ENCODE data around the gene PKN1. TPM values are rescaled to one million over a fixed set of nuclear protein-coding genes. Genes with fewer than 3 reads are reported as not detected.

PKN1 gene
- total and polyA plus RNA-seq, 10 of the 15 experiments (the other 5 are each of a cell fraction or from before 2014, with no cell fraction given) = 1.0 to 189 (median 52.7) TPM

DNA sequence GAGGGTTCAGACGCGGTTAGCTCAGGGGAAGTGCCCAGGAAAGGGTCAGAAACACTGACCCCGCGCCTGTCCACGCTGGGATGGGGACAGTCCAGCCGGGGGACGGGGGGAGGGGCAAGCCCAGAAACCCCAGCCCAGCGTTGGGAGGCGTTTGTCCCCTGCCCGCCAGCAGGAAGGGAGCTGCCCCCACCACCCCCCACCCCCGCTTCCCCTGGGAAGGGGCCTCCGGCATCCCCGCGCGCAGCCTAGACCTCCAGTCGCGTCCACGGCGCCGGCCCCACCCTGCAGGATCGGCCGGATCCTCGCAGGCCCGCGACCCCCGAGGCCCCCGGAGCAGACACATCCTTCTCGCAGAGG lies 62.5 kb downstream of the PKN1 start:
- BruUV-seq (replicated peaks) = no TSS peak
- DNase-seq (ENCODE audit: low read depth, low spot score) = no peak
- Histone ChIP-seq H3K27me3 (replicated peaks in 1 of 2; ENCODE audit: control insufficient read depth in 2 of 2, insufficient read depth in 2 of 2, low read length in 1 of 2) (no peaks in the 10 kb centered on the region), H3K4me2 (ENCODE audit: control insufficient read depth, insufficient read depth) (peak overlapping the region; percentile 89), H3K27ac (ENCODE audit: control insufficient read depth, insufficient read depth) (no peak overlapping the region), H3K4me3 (peak overlapping the region; percentile 80), H3K79me2 (ENCODE audit: control insufficient read depth, insufficient read depth, low read length) (no peaks in the 10 kb centered on the region), H2AFZ (ENCODE audit: control insufficient read depth, low read depth, low read length) (peak overlapping the region; percentile 45), H3K9me3 (replicated peaks; ENCODE audit: control insufficient read depth, insufficient read depth, low read length) (no peaks in the 10 kb centered on the region), H3K9ac (ENCODE audit: control insufficient read depth, insufficient read depth, low read length) (peak overlapping the region; percentile 47; the same call in 1 of the 2 replicates), H3K36me3 (ENCODE audit: control insufficient read depth in 2 of 2, insufficient read depth in 2 of 2, low read length in 1 of 2) (no peaks in the 10 kb centered on the region), H3K4me1 (ENCODE audit: control insufficient read depth, insufficient read depth, low read length) (peaks cover 2% of the 10 kb centered on the region; the same call in 1 of the 2 replicates), H4K20me1 (ENCODE audit: control insufficient read depth, insufficient read depth) (no peaks in the 10 kb centered on the region)
- CTCF ChIA-PET = interaction anchor here (0.5 to 2.1 kb wide), 7 partner anchors 10 to 365 kb away, joined by 3 to 10 read pairs (median 5); partner anchors contain the start of gene ASF1B
- FAIRE-seq = no peak
- POLR2A ChIA-PET = interaction anchor here (0.6 to 1.2 kb wide), 3 partner anchors 8 to 103 kb away, joined by 3 to 7 read pairs (median 5); partner anchors contain the start of gene DNAJB1
- in situ Hi-C loops (cut with MboI) = no loop called here
- SMC1A ChIA-PET (ENCODE audit: uncharacterized antibody, unreplicated experiment) = interaction anchor here (0.6 to 0.7 kb wide), 2 partner anchors 173 to 442 kb away, joined by 3 read pairs; no protein-coding TSS in a partner anchor
- ATAC-seq = no peak; the same call in 2 of the 3 replicates
- 3% methylated on average over 3 of the region's 28 CpGs for WGBS (ENCODE audit: insufficient coverage, insufficient replicate concordance, low lambda C conversion rate, missing lambda C conversion rate)
- intact Hi-C loops (cut with micrococcal nuclease; ENCODE audit: unreplicated experiment) = no loop called here
- RAD21 ChIA-PET (ENCODE audit: unreplicated experiment) = interaction anchor here (1.2 kb wide), 1 partner anchor 359 kb away, joined by 4 read pairs; the partner anchor contains the start of gene ASF1B
- TF ChIP-seq, protein P1, sequence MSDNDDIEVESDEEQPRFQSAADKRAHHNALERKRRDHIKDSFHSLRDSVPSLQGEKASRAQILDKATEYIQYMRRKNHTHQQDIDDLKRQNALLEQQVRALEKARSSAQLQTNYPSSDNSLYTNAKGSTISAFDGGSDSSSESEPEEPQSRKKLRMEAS (IDR thresholded peaks at IDR 0.05; ENCODE audit: low read depth, low read length) = no peak
- TF ChIP-seq RBBP5 (conservative IDR thresholded peaks at IDR 0.05) = no peak
- TF ChIP-seq PAX8 (IDR thresholded peaks at IDR 0.05) = no peak
- TF ChIP-seq SPI1 (IDR thresholded peaks at IDR 0.05; ENCODE audit: borderline replicate concordance, insufficient read depth, low read depth, low read length) = no peak
- TF ChIP-seq IKZF1 (conservative IDR thresholded peaks at IDR 0.05) = no peak
- TF ChIP-seq, protein P2, sequence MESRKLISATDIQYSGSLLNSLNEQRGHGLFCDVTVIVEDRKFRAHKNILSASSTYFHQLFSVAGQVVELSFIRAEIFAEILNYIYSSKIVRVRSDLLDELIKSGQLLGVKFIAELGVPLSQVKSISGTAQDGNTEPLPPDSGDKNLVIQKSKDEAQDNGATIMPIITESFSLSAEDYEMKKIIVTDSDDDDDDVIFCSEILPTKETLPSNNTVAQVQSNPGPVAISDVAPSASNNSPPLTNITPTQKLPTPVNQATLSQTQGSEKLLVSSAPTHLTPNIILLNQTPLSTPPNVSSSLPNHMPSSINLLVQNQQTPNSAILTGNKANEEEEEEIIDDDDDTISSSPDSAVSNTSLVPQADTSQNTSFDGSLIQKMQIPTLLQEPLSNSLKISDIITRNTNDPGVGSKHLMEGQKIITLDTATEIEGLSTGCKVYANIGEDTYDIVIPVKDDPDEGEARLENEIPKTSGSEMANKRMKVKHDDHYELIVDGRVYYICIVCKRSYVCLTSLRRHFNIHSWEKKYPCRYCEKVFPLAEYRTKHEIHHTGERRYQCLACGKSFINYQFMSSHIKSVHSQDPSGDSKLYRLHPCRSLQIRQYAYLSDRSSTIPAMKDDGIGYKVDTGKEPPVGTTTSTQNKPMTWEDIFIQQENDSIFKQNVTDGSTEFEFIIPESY (IDR thresholded peaks at IDR 0.05) = no peak
- no peak for TF ChIP-seq SP1 (IDR thresholded peaks at IDR 0.05; ENCODE audit: low read depth, low read length)
- TF ChIP-seq FOS (IDR thresholded peaks at IDR 0.05; ENCODE audit: borderline replicate concordance, extremely low read depth, insufficient read length) = no peak
- TF ChIP-seq NFIC (IDR thresholded peaks at IDR 0.05; ENCODE audit: low read depth, low read length) = no peak
- TF ChIP-seq NFYB (IDR thresholded peaks at IDR 0.05; ENCODE audit: insufficient read depth, low read depth, low read length) = no peak
- TF ChIP-seq, protein P3, sequence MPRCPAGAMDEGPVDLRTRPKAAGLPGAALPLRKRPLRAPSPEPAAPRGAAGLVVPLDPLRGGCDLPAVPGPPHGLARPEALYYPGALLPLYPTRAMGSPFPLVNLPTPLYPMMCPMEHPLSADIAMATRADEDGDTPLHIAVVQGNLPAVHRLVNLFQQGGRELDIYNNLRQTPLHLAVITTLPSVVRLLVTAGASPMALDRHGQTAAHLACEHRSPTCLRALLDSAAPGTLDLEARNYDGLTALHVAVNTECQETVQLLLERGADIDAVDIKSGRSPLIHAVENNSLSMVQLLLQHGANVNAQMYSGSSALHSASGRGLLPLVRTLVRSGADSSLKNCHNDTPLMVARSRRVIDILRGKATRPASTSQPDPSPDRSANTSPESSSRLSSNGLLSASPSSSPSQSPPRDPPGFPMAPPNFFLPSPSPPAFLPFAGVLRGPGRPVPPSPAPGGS (IDR thresholded peaks at IDR 0.05; ENCODE audit: borderline replicate concordance, insufficient read depth, low read depth, low read length, poor library complexity, severe bottlenecking) = no peak
- no peak for TF ChIP-seq RELA (IDR thresholded peaks at IDR 0.05; ENCODE audit: borderline replicate concordance, partially characterized antibody)
- TF ChIP-seq MYB (IDR thresholded peaks at IDR 0.05; ENCODE audit: borderline replicate concordance, low read depth, low read length) = no peak
- TF ChIP-seq, protein P4, sequence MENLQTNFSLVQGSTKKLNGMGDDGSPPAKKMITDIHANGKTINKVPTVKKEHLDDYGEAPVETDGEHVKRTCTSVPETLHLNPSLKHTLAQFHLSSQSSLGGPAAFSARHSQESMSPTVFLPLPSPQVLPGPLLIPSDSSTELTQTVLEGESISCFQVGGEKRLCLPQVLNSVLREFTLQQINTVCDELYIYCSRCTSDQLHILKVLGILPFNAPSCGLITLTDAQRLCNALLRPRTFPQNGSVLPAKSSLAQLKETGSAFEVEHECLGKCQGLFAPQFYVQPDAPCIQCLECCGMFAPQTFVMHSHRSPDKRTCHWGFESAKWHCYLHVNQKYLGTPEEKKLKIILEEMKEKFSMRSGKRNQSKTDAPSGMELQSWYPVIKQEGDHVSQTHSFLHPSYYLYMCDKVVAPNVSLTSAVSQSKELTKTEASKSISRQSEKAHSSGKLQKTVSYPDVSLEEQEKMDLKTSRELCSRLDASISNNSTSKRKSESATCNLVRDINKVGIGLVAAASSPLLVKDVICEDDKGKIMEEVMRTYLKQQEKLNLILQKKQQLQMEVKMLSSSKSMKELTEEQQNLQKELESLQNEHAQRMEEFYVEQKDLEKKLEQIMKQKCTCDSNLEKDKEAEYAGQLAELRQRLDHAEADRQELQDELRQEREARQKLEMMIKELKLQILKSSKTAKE (IDR thresholded peaks at IDR 0.05; ENCODE audit: low read depth, poor library complexity, severe bottlenecking) = no peak
- no peak for TF ChIP-seq BRCA1 (IDR thresholded peaks at IDR 0.05; ENCODE audit: low read depth, low read length)
- TF ChIP-seq, protein P5, sequence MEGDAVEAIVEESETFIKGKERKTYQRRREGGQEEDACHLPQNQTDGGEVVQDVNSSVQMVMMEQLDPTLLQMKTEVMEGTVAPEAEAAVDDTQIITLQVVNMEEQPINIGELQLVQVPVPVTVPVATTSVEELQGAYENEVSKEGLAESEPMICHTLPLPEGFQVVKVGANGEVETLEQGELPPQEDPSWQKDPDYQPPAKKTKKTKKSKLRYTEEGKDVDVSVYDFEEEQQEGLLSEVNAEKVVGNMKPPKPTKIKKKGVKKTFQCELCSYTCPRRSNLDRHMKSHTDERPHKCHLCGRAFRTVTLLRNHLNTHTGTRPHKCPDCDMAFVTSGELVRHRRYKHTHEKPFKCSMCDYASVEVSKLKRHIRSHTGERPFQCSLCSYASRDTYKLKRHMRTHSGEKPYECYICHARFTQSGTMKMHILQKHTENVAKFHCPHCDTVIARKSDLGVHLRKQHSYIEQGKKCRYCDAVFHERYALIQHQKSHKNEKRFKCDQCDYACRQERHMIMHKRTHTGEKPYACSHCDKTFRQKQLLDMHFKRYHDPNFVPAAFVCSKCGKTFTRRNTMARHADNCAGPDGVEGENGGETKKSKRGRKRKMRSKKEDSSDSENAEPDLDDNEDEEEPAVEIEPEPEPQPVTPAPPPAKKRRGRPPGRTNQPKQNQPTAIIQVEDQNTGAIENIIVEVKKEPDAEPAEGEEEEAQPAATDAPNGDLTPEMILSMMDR (IDR thresholded peaks at IDR 0.05 in 2 of 3, conservative IDR thresholded peaks at IDR 0.05 in 1 of 3; ENCODE audit: control insufficient read depth in 2 of 3, extremely low read depth in 1 of 3, insufficient read depth in 1 of 3, low read depth in 3 of 3, low read length in 3 of 3) = no peak
- no peak for TF ChIP-seq RCOR1 (conservative IDR thresholded peaks at IDR 0.05; ENCODE audit: low read depth, low read length)

All from GM12878 (cell line).